ENCODE results near the gene RGS7BP. TPM values are rescaled to one million over a fixed set of nuclear protein-coding genes. Genes with fewer than 3 reads are reported as not detected.

The RGS7BP gene
- total and polyA plus RNA-seq, 12 donors: 0.54 to 23.5 (median 7.4) TPM

GRCh38 chr5:64576250-64576649 is 70.4 kb downstream of the RGS7BP start:
- Histone ChIP-seq H3K4me1 (replicated peaks in 1 of 2) (peaks cover 0 to 6% of the 10 kb centered on the region in 2 donors), H3K4me3 (no peak overlapping the region), H3K36me3 (replicated peaks in 1 of 2) (no peaks in the 10 kb centered on the region), H3K27me3 (no peaks in the 10 kb centered on the region), H3K9me3 (replicated peaks in 1 of 3) (no peaks in the 10 kb centered on the region), H3K27ac (no peak overlapping the region)
- 47 to 73% (median 60%) methylated on average over 2 of the region's 2 CpGs for WGBS, 4 donors
- no peak for DNase-seq
- intact Hi-C loops (cut with DNase I): no loop called here
- TF ChIP-seq POLR2A (IDR thresholded peaks at IDR 0.05): no peak
- TF ChIP-seq CTCF (IDR thresholded peaks at IDR 0.05): no peak

GRCh38 chr5:64585646-64586045 is 79.8 kb downstream of the RGS7BP start:
- H3K27me3 ChIP-seq: no peaks in the 10 kb centered on the region
- H3K36me3 ChIP-seq (replicated peaks in 1 of 2): no peaks in the 10 kb centered on the region
- no peak overlapping the region for H3K27ac ChIP-seq
- H3K9me3 ChIP-seq (replicated peaks in 1 of 3): no peaks in the 10 kb centered on the region
- no peak for DNase-seq
- peaks cover 0 to 6% of the 10 kb centered on the region in 2 donors for H3K4me1 ChIP-seq (replicated peaks in 1 of 2)
- TF ChIP-seq POLR2A (IDR thresholded peaks at IDR 0.05) (no peak), CTCF (IDR thresholded peaks at IDR 0.05) (no peak)
- no peak overlapping the region for H3K4me3 ChIP-seq
- intact Hi-C loops (cut with DNase I): no loop called here
- 66 to 79% (median 76%) methylated on average over 4 of the region's 4 CpGs for WGBS, 4 donors

- Histone ChIP-seq H3K27ac (no peak overlapping the region), H3K9me3 (replicated peaks in 1 of 3) (no peaks in the 10 kb centered on the region), H3K36me3 (replicated peaks in 1 of 2) (no peaks in the 10 kb centered on the region), H3K27me3 (no peaks in the 10 kb centered on the region), H3K4me1 (replicated peaks in 1 of 2) (peaks cover 0 to 6% of the 10 kb centered on the region in 2 donors), H3K4me3 (no peak overlapping the region)
- TF ChIP-seq POLR2A (IDR thresholded peaks at IDR 0.05) (no peak), CTCF (IDR thresholded peaks at IDR 0.05) (no peak)
- intact Hi-C loops (cut with DNase I): no loop called here
- peak in 4 of 7 donors; percentile 3 to 61 (median 25) for DNase-seq
These were observed 81.6 kb downstream of the RGS7BP start for GRCh38 chr5:64587370-64587769.

- no peaks in the 10 kb centered on the region for H3K27me3 ChIP-seq
- no peak overlapping the region for H3K27ac ChIP-seq
- intact Hi-C loops (cut with DNase I): no loop called here
- WGBS, 4 donors: 29 to 64% (median 54%) methylated on average over 2 of the region's 2 CpGs
- H3K4me3 ChIP-seq: no peak overlapping the region
- H3K4me1 ChIP-seq (replicated peaks in 1 of 2): no peaks in the 10 kb centered on the region
- H3K36me3 ChIP-seq (replicated peaks in 1 of 2): no peaks in the 10 kb centered on the region
- TF ChIP-seq CTCF (IDR thresholded peaks at IDR 0.05) (no peak), POLR2A (IDR thresholded peaks at IDR 0.05) (no peak)
- H3K9me3 ChIP-seq (replicated peaks in 1 of 3): no peaks in the 10 kb centered on the region
- no peak for DNase-seq
These were observed 87.0 kb downstream of the RGS7BP start for GRCh38 chr5:64592730-64593341.
